Neutrophil (primary cell): Measurements from ENCODE around the gene CCDC88A.

Source experiments
- H3K27ac ChIP-seq: fragments of 200-600 bp; sonication (generic); 2 replicates; pipeline ENCODE4 v1.5.1; 2016; ENCODE audit warnings: mild to moderate bottlenecking, moderate library complexity
- H3K27me3 ChIP-seq: fragments of 200-600 bp; sonication (generic); 2 replicates; pipeline ENCODE4 v1.6.0; 2016; ENCODE audit warnings: mild to moderate bottlenecking
- H3K36me3 ChIP-seq: fragments of 200-600 bp; sonication (generic); 2 replicates; pipeline ENCODE4 v1.5.1; 2017
- H3K4me1 ChIP-seq, 2 experiments: fragments of 200-600 bp in 1 of 2; sonication (generic) in 1 of 2; 1 replicate in 1 of 2; 2 replicates in 1 of 2; pipeline versions ENCODE4 v1.5.1 to v1.6.1; 2013 to 2016; ENCODE audit warnings: low read depth in 1 of 2, low read length in 1 of 2, mild to moderate bottlenecking in 1 of 2, moderate library complexity in 1 of 2; ENCODE audit not compliant: control insufficient read depth in 1 of 2, insufficient read depth in 1 of 2
- H3K4me3 ChIP-seq, 2 experiments: fragments of 200-600 bp in 1 of 2; sonication (generic) in 1 of 2; 1 replicate in 1 of 2; 2 replicates in 1 of 2; pipeline ENCODE4 v1.5.1; 2013 to 2016; ENCODE audit warnings: low read depth in 1 of 2, low read length in 1 of 2, mild to moderate bottlenecking in 1 of 2, moderate library complexity in 1 of 2
- H3K9me3 ChIP-seq: fragments of 200-600 bp; sonication (generic); 2 replicates; pipeline ENCODE4 v1.5.1; 2016
- TF ChIP-seq, protein P1 (sequence below): fragments of 200-600 bp; sonication (generic); IDR thresholded peaks from 2 replicates; pipeline ENCODE4 v1.5.1; 2016; ENCODE audit warnings: antibody characterized with exemption

Gene CCDC88A

DNA sequence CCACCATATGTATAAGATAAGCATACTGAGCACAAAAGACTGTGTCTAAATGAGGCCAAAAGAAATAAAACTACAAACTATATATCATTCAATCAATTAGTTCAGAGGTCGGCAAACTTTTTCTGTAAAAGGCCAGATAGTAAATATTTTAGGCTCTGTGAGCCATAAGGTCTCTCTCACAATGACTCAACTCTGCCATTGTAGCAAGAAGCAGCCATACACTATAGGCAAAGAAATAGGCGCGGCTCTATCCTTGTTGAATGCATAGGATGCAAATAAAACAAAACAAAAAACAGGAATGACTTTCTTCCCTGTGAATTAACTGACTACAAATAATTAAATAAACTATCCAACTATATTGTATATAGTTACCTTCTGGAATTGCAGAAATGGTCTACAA, 8.6 kb upstream of the CCDC88A start:
- H3K4me3 ChIP-seq: no peak overlapping the region
- TF ChIP-seq, protein P1, sequence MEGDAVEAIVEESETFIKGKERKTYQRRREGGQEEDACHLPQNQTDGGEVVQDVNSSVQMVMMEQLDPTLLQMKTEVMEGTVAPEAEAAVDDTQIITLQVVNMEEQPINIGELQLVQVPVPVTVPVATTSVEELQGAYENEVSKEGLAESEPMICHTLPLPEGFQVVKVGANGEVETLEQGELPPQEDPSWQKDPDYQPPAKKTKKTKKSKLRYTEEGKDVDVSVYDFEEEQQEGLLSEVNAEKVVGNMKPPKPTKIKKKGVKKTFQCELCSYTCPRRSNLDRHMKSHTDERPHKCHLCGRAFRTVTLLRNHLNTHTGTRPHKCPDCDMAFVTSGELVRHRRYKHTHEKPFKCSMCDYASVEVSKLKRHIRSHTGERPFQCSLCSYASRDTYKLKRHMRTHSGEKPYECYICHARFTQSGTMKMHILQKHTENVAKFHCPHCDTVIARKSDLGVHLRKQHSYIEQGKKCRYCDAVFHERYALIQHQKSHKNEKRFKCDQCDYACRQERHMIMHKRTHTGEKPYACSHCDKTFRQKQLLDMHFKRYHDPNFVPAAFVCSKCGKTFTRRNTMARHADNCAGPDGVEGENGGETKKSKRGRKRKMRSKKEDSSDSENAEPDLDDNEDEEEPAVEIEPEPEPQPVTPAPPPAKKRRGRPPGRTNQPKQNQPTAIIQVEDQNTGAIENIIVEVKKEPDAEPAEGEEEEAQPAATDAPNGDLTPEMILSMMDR: no peak
- H3K27me3 ChIP-seq: no peaks in the 10 kb centered on the region
- H3K36me3 ChIP-seq: no peaks in the 10 kb centered on the region
- H3K4me1 ChIP-seq: peaks cover 0 to 9% of the 10 kb centered on the region in 2 experiments
- no peak overlapping the region for H3K27ac ChIP-seq
- no peaks in the 10 kb centered on the region for H3K9me3 ChIP-seq

DNA sequence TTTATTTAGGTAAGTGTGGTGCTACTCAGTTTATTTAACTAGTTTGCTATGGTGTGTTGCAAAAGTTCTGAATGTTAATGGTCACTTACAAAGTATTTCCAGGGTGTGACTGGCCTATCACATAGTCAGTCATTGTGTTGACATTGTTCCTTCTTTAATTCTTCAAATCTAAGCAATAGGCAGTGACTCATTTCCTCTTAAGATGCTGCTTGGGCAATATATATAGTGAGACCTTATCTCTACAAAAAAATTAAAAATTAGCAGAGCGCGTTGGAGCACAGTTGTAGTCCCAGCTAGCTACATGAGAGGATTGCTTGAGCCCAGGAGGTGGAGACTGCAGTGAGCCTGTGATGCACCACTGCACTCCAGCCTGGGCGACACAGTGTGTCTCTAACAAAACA, 5.8 kb upstream of the CCDC88A start:
- peaks cover 6 to 16% of the 10 kb centered on the region in 2 experiments for H3K4me1 ChIP-seq
- no peak overlapping the region for H3K27ac ChIP-seq
- TF ChIP-seq, protein P1: no peak
- H3K4me3 ChIP-seq: no peak overlapping the region
- no peaks in the 10 kb centered on the region for H3K9me3 ChIP-seq
- no peaks in the 10 kb centered on the region for H3K27me3 ChIP-seq
- no peaks in the 10 kb centered on the region for H3K36me3 ChIP-seq

DNA sequence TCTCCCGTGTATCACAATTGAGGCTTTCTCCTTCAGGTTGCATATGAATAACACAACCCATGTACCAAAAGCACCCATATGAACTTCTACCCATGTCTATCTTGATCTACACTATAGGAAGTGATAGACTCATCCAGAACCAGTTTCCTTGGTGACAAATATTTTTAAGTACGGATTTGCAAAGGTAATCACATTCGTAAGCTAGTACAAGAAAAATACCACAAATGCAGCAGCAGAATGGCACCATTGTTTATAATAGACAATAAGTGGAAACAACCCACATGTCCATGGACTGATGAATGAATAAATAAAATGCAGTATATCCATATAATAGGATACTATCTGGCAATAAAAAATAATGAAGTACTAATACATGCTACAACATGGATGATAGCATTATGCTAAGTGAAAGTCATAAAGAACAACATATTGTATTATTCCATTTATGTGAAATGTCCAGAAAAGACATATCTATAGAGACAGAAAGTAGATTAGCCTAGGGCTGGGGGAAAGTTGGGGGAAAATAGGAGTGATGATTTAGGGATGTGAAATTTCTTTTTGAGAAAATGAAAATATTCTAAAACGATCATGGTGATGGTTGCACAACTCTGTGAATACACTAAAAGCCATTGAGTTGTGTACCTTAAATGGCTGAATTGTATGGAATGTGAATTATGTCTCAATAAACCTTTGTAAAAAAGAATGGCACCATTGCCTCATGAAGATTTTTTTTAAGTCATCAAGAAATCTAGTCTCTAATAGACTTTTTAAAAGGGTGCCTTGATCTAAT, 3.4 kb upstream of the CCDC88A start:
- TF ChIP-seq, protein P1: no peak
- Histone ChIP-seq H3K36me3 (no peaks in the 10 kb centered on the region), H3K9me3 (no peaks in the 10 kb centered on the region), H3K27ac (no peak overlapping the region), H3K4me3 (no peak overlapping the region), H3K27me3 (no peaks in the 10 kb centered on the region), H3K4me1 (peaks cover 13 to 33% of the 10 kb centered on the region in 2 experiments)

DNA sequence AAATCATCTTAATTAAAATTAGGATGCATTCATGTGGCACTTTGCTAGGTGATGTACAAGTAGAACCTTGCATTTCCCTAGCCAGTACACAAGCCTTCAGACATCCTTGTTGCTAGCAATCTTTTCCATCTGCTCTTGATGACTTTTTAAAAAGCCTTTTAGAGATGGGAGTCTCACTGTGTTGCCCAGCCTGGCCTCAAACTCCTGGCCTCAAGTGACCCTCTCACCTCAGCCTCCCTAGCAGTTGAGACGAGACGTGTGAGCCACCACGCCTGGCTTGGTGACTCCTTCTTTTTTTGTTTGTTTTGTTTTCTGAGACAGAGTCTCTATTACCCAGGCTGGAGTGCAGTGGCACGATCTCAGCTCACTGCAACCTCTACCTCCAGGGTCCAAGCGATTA, 1.7 kb upstream of the CCDC88A start:
- Histone ChIP-seq H3K4me3 (no peak overlapping the region), H3K27ac (no peak overlapping the region), H3K9me3 (no peaks in the 10 kb centered on the region), H3K4me1 (peaks cover 13 to 37% of the 10 kb centered on the region in 2 experiments), H3K27me3 (no peaks in the 10 kb centered on the region), H3K36me3 (no peaks in the 10 kb centered on the region)
- TF ChIP-seq, protein P1: no peak

DNA sequence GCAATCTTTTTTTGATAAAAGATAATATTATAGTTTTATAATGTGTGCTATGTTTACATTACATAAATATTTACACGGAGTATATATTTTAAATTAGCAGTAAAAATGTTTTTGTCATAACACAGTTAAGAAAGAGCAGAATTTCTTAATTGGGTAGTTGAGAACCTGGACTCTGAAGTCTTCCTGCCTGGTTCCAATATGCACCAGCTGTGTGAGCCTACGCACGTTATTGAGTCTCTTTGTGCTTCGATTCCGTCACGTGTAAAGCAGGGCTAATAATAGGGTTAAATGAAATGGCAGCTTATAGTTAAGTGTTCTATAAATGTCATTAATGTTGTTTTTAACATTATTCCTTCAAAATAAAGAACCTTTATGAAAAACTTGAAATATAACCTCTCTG, 1.2 kb upstream of the CCDC88A start:
- Histone ChIP-seq H3K36me3 (no peaks in the 10 kb centered on the region), H3K27ac (no peak overlapping the region), H3K4me3 (peak overlapping the region; percentile 64 to 82), H3K9me3 (no peaks in the 10 kb centered on the region), H3K4me1 (peaks cover 13 to 36% of the 10 kb centered on the region in 2 experiments), H3K27me3 (no peaks in the 10 kb centered on the region)
- TF ChIP-seq, protein P1: no peak
